ENCODE data around the gene SHQ1.
"Not testable (repeated sequence)": the region's sequence is repeated elsewhere in the genome, so short reads cannot be mapped to it uniquely, and the experiment has no call there.

Gene SHQ1

GRCh38 chr3:72727172-72727571, 121.1 kb downstream of the SHQ1 start:
- Histone ChIP-seq H3K4me3 (ENCODE audit: low read length) (no peak overlapping the region), H2AFZ (ENCODE audit: low read depth, low read length) (no peak overlapping the region), H3K9me3 (ENCODE audit: low read length) (no peaks in the 10 kb centered on the region), H3K4me1 (ENCODE audit: insufficient read depth, low read length) (peaks cover 3% of the 10 kb centered on the region), H3K27me3 (ENCODE audit: insufficient read depth, low read length) (peaks cover 8% of the 10 kb centered on the region), H3K36me3 (ENCODE audit: insufficient read depth, low read length) (no peaks in the 10 kb centered on the region)

GRCh38 chr3:72725229-72725628, 123.0 kb downstream of the SHQ1 start:
- Histone ChIP-seq H3K4me1 (ENCODE audit: insufficient read depth, low read length) (peaks cover 19% of the 10 kb centered on the region), H2AFZ (ENCODE audit: low read depth, low read length) (no peak overlapping the region), H3K27me3 (ENCODE audit: insufficient read depth, low read length) (peaks cover 10% of the 10 kb centered on the region), H3K9me3 (ENCODE audit: low read length) (no peaks in the 10 kb centered on the region), H3K4me3 (ENCODE audit: low read length) (no peak overlapping the region), H3K36me3 (ENCODE audit: insufficient read depth, low read length) (no peaks in the 10 kb centered on the region)

- Histone ChIP-seq H3K4me1 (ENCODE audit: insufficient read depth, low read length) (peaks cover 24% of the 10 kb centered on the region), H2AFZ (ENCODE audit: low read depth, low read length) (no peak overlapping the region), H3K4me3 (ENCODE audit: low read length) (no peak overlapping the region)
Observed at GRCh38 chr3:72724070-72724469, 124.2 kb downstream of the SHQ1 start.

GRCh38 chr3:72722930-72723726, 125.1 kb downstream of the SHQ1 start:
- Histone ChIP-seq H3K4me3 (ENCODE audit: low read length) (no peak overlapping the region), H3K36me3 (ENCODE audit: insufficient read depth, low read length) (no peaks in the 10 kb centered on the region)

More at GRCh38 chr3:72724070-72724469, 124.2 kb downstream of the SHQ1 start:
- Histone ChIP-seq H3K27me3 (ENCODE audit: insufficient read depth, low read length) (peaks cover 10% of the 10 kb centered on the region), H3K36me3 (ENCODE audit: insufficient read depth, low read length) (no peaks in the 10 kb centered on the region), H3K9me3 (ENCODE audit: low read length) (no peaks in the 10 kb centered on the region)

GRCh38 chr3:72721683-72722381, 126.4 kb downstream of the SHQ1 start:
- peaks cover 24% of the 10 kb centered on the region for H3K4me1 ChIP-seq (ENCODE audit: insufficient read depth, low read length)
- no peaks in the 10 kb centered on the region for H3K9me3 ChIP-seq (ENCODE audit: low read length)
- no peak overlapping the region for H3K4me3 ChIP-seq (ENCODE audit: low read length)
- peaks cover 2% of the 10 kb centered on the region for H3K27me3 ChIP-seq (ENCODE audit: insufficient read depth, low read length)
- no peaks in the 10 kb centered on the region for H3K36me3 ChIP-seq (ENCODE audit: insufficient read depth, low read length)
- H2AFZ ChIP-seq (ENCODE audit: low read depth, low read length) = peak overlapping the region; percentile 6

More at GRCh38 chr3:72722930-72723726, 125.1 kb downstream of the SHQ1 start:
- H3K9me3 ChIP-seq (ENCODE audit: low read length) = no peaks in the 10 kb centered on the region
- no peak overlapping the region for H2AFZ ChIP-seq (ENCODE audit: low read depth, low read length)
- H3K27me3 ChIP-seq (ENCODE audit: insufficient read depth, low read length) = peaks cover 5% of the 10 kb centered on the region
- peaks cover 24% of the 10 kb centered on the region for H3K4me1 ChIP-seq (ENCODE audit: insufficient read depth, low read length)

GRCh38 chr3:72720566-72720965, 127.7 kb downstream of the SHQ1 start:
- Histone ChIP-seq H2AFZ (ENCODE audit: low read depth, low read length) (no peak overlapping the region), H3K9me3 (ENCODE audit: low read length) (no peaks in the 10 kb centered on the region), H3K4me3 (ENCODE audit: low read length) (no peak overlapping the region), H3K36me3 (ENCODE audit: insufficient read depth, low read length) (no peaks in the 10 kb centered on the region), H3K27me3 (ENCODE audit: insufficient read depth, low read length) (peaks cover 2% of the 10 kb centered on the region), H3K4me1 (ENCODE audit: insufficient read depth, low read length) (peaks cover 24% of the 10 kb centered on the region)

GRCh38 chr3:72719137-72719536, 129.1 kb downstream of the SHQ1 start:
- Histone ChIP-seq H2AFZ (ENCODE audit: low read depth, low read length) (no peak overlapping the region), H3K4me3 (ENCODE audit: low read length) (no peak overlapping the region), H3K36me3 (ENCODE audit: insufficient read depth, low read length) (no peaks in the 10 kb centered on the region), H3K9me3 (ENCODE audit: low read length) (no peaks in the 10 kb centered on the region), H3K4me1 (ENCODE audit: insufficient read depth, low read length) (peaks cover 24% of the 10 kb centered on the region), H3K27me3 (ENCODE audit: insufficient read depth, low read length) (peaks cover 2% of the 10 kb centered on the region)

- not testable (repeated sequence) for H2AFZ ChIP-seq (ENCODE audit: low read depth, low read length)
Observed at GRCh38 chr3:72714135-72714534, 134.1 kb downstream of the SHQ1 start.

GRCh38 chr3:72710471-72710870, 137.8 kb downstream of the SHQ1 start:
- not testable (repeated sequence) for H2AFZ ChIP-seq (ENCODE audit: low read depth, low read length); H3K36me3 ChIP-seq (ENCODE audit: insufficient read depth, low read length); H3K4me3 ChIP-seq (ENCODE audit: low read length); H3K9me3 ChIP-seq (ENCODE audit: low read length); H3K27me3 ChIP-seq (ENCODE audit: insufficient read depth, low read length); H3K4me1 ChIP-seq (ENCODE audit: insufficient read depth, low read length)

More at GRCh38 chr3:72714135-72714534, 134.1 kb downstream of the SHQ1 start:
- not testable (repeated sequence) for H3K36me3 ChIP-seq (ENCODE audit: insufficient read depth, low read length); H3K4me1 ChIP-seq (ENCODE audit: insufficient read depth, low read length); H3K27me3 ChIP-seq (ENCODE audit: insufficient read depth, low read length); H3K9me3 ChIP-seq (ENCODE audit: low read length); H3K4me3 ChIP-seq (ENCODE audit: low read length)

- no peaks in the 10 kb centered on the region for H3K9me3 ChIP-seq (ENCODE audit: low read length)
- no peaks in the 10 kb centered on the region for H3K4me1 ChIP-seq (ENCODE audit: insufficient read depth, low read length)
- no peak overlapping the region for H2AFZ ChIP-seq (ENCODE audit: low read depth, low read length)
- H3K4me3 ChIP-seq (ENCODE audit: low read length) = no peak overlapping the region
- peaks cover 2% of the 10 kb centered on the region for H3K27me3 ChIP-seq (ENCODE audit: insufficient read depth, low read length)
- H3K36me3 ChIP-seq (ENCODE audit: insufficient read depth, low read length) = no peaks in the 10 kb centered on the region
Observed at GRCh38 chr3:72708441-72708840, 139.8 kb downstream of the SHQ1 start.

GRCh38 chr3:72702997-72703396, 145.2 kb downstream of the SHQ1 start:
- peaks cover 3% of the 10 kb centered on the region for H3K27me3 ChIP-seq (ENCODE audit: insufficient read depth, low read length)

GRCh38 chr3:72702390-72702789, 145.9 kb downstream of the SHQ1 start:
- H2AFZ ChIP-seq (ENCODE audit: low read depth, low read length) = no peak overlapping the region
- no peak overlapping the region for H3K4me3 ChIP-seq (ENCODE audit: low read length)
- H3K9me3 ChIP-seq (ENCODE audit: low read length) = no peaks in the 10 kb centered on the region
- H3K27me3 ChIP-seq (ENCODE audit: insufficient read depth, low read length) = peaks cover 3% of the 10 kb centered on the region
- no peaks in the 10 kb centered on the region for H3K36me3 ChIP-seq (ENCODE audit: insufficient read depth, low read length)
- H3K4me1 ChIP-seq (ENCODE audit: insufficient read depth, low read length) = no peaks in the 10 kb centered on the region

More at GRCh38 chr3:72702997-72703396, 145.2 kb downstream of the SHQ1 start:
- Histone ChIP-seq H3K4me3 (ENCODE audit: low read length) (no peak overlapping the region), H2AFZ (ENCODE audit: low read depth, low read length) (no peak overlapping the region), H3K4me1 (ENCODE audit: insufficient read depth, low read length) (no peaks in the 10 kb centered on the region), H3K9me3 (ENCODE audit: low read length) (no peaks in the 10 kb centered on the region), H3K36me3 (ENCODE audit: insufficient read depth, low read length) (no peaks in the 10 kb centered on the region)

GRCh38 chr3:72700106-72700505, 148.1 kb downstream of the SHQ1 start:
- Histone ChIP-seq H3K9me3 (ENCODE audit: low read length) (no peaks in the 10 kb centered on the region), H3K4me1 (ENCODE audit: insufficient read depth, low read length) (no peaks in the 10 kb centered on the region), H2AFZ (ENCODE audit: low read depth, low read length) (no peak overlapping the region), H3K27me3 (ENCODE audit: insufficient read depth, low read length) (peaks cover 3% of the 10 kb centered on the region), H3K36me3 (ENCODE audit: insufficient read depth, low read length) (no peaks in the 10 kb centered on the region), H3K4me3 (ENCODE audit: low read length) (no peak overlapping the region)

Data from neuron (in vitro differentiated cells).